ENCODE measurements around the gene SOX6. TPM values are rescaled to one million over a fixed set of nuclear protein-coding genes. Genes with fewer than 3 reads are reported as not detected.
A peak's percentile ranks its signal among the peaks of the same experiment; 100 is the strongest.

The SOX6 gene
- total RNA-seq, 2 donors from 2014 or later: 7.6 to 7.8 TPM

- no peak for DNase-seq
- intact Hi-C loops (cut with DNase I, micrococcal nuclease): no loop called here
- no peak for ATAC-seq
Measured at GRCh38 chr11:16127732-16128131, 228.6 kb downstream of the SOX6 start.

DNA sequence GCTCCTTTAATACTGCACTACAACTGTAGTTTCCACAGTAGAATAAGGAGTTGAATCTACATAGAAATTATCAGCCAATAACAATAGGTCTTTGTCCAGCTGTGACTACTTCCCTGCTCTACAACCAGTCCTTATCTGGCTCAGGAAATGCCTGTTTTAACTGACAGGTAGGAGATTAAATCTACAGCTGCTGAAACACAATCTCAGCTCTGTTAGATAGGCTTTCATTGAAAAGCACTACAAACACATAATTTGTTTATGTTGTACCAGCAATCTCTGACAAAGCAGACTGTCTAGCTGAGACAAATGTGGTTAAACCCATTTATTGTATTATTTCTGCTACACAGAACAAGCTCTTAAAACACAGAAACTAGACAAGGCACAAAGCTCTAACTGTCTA lies 230.0 kb downstream of the SOX6 start:
- DNase-seq (no peak), ATAC-seq (peak; percentile 84)
- intact Hi-C loops (cut with DNase I, micrococcal nuclease): no loop called here

DNA sequence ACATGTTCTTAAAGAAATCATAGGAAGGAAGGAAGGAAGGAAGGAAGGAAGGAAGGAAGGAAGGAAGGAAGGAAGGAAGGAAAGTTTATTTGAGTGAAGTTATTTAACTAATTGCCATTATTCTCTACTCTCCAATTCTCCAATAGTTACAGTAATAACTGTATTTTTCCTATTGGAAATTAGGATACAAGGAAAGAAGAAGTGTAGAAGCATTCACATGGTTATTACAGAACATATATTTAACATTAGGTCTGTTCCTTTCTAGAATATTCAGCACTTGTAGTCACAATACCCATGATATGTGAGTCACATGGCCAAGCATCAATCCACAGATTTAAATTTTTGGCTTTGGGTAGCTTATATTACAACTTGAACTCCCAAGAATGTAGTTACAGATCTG lies 230.6 kb downstream of the SOX6 start:
- intact Hi-C loops (cut with DNase I, micrococcal nuclease): no loop called here
- ATAC-seq: no peak

GRCh38 chr11:16124390-16124789 lies 232.0 kb downstream of the SOX6 start:
- intact Hi-C loops (cut with DNase I, micrococcal nuclease): no loop called here
- ATAC-seq: no peak

More for the DNA sequence above, 230.6 kb downstream of the SOX6 start:
- no peak for DNase-seq

GRCh38 chr11:16121853-16122252 lies 234.5 kb downstream of the SOX6 start:
- DNase-seq: no peak
- intact Hi-C loops (cut with DNase I, micrococcal nuclease): no loop called here
- ATAC-seq: no peak

More at GRCh38 chr11:16124390-16124789, 232.0 kb downstream of the SOX6 start:
- DNase-seq: no peak

DNA sequence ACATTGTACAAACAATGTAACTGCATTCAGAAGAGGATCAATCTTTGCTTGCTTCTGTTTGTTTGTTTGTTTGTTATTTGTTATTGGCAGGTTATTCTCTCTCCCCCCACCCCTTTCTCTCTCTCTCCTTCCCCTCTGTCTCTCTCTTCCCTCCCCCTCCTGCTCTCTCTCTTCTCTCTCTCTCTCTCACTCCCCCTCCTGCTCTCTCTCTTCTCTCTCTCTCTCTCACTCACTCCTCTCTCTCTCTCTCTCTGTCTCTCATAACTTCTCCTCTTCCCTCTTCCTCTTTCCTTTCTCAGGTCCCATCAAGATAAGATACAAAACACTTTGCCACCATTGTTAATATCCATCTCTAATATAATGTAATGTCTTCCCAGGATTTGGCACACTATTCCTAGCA lies 236.3 kb downstream of the SOX6 start:
- ATAC-seq: no peak
- intact Hi-C loops (cut with DNase I, micrococcal nuclease): no loop called here

DNA sequence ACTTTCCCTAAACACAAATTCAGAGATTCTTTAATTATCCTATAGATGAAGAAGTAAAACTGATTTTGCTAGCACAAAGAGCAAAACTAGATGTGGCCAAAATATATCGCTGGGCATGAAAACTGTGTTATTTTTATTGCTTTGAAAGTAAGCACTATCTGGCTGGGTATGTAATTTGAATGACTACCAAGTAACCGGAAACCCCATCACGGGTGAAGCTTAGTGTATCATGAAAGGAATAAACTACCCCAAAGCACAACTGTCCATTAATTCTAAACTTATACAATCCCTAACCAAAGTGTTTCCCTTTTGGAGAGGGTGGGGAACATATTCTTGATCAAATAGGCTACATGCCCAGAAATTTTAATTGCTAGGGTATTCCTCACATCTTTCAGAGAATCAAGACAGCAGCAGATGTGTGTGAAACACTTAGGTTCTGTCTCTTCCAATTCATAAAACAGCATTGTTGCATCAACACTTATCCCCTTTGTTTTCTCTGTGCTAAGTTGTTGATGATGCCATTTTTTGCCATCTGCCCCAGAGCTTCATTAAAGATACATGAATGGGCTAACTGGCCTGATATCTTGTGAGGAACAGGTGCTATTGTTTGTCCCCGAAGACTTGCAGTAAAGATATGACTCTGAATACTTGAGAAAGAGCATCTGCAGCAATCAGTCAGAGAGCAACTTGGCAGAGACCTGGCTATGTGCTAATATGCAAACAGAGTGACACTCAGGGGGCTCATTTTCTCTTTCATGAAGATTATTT lies 238.2 kb downstream of the SOX6 start:
- no peak for DNase-seq

More for the DNA sequence above, 236.3 kb downstream of the SOX6 start:
- no peak for DNase-seq

GRCh38 chr11:16114978-16115871 lies 241.1 kb downstream of the SOX6 start:
- DNase-seq (no peak), ATAC-seq (no peak)
- intact Hi-C loops (cut with DNase I, micrococcal nuclease): no loop called here

More for the DNA sequence above, 238.2 kb downstream of the SOX6 start:
- intact Hi-C loops (cut with DNase I, micrococcal nuclease): no loop called here
- no peak for ATAC-seq

- ATAC-seq: no peak
- no peak for DNase-seq
- intact Hi-C loops (cut with DNase I, micrococcal nuclease): no loop called here
Measured at GRCh38 chr11:16114431-16114830, 241.9 kb downstream of the SOX6 start.

GRCh38 chr11:16111690-16112089 lies 244.7 kb downstream of the SOX6 start:
- intact Hi-C loops (cut with DNase I, micrococcal nuclease): no loop called here
- ATAC-seq: no peak
- DNase-seq: no peak

DNA sequence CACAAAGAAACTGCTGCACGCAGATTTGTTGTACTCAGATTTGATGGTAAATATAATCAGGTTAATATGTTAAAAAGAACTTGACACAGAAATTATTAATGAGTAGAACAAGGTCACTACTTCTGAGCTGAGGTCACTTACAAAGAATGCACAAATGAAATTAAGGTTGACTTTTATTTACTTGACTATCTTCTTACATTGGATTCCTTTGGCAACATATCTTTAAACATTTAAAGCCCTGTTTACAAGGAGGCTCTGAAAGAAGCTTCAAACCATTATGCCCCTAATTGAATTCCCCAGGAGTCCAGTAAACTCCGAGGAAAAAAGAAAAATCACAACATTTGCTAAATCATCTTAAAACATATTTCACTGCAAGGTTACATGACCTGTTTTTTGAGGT lies 245.5 kb downstream of the SOX6 start:
- no peak for DNase-seq
- ATAC-seq: no peak
- intact Hi-C loops (cut with DNase I, micrococcal nuclease): no loop called here

DNA sequence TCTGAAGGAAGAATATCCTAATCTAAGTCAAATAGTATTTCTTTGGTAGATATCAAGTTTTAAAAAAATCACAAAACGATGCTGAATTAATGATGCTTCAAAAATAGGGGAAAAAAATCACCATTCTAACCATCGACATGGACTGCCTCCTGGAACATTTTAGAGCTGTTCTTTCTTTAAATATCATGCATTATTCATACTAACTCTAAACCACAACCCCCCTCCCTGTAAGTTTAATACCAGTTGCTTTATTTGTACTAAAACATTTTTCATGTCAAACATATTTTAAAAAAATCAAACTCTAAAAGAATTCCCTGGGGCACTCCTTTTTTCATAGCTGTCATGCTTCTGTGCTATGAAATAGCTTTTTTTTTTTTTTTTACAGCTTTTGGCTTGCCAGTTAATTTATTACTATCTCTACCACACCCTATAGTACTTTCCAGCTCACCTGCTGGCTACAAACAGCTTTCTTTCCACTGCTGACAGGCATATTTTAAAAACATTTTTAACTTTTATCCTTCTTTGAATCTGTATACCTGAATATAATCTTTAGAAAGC lies 256.9 kb downstream of the SOX6 start:
- DNase-seq (no peak), ATAC-seq (peak; percentile 85)
- intact Hi-C loops (cut with DNase I, micrococcal nuclease): no loop called here

DNA sequence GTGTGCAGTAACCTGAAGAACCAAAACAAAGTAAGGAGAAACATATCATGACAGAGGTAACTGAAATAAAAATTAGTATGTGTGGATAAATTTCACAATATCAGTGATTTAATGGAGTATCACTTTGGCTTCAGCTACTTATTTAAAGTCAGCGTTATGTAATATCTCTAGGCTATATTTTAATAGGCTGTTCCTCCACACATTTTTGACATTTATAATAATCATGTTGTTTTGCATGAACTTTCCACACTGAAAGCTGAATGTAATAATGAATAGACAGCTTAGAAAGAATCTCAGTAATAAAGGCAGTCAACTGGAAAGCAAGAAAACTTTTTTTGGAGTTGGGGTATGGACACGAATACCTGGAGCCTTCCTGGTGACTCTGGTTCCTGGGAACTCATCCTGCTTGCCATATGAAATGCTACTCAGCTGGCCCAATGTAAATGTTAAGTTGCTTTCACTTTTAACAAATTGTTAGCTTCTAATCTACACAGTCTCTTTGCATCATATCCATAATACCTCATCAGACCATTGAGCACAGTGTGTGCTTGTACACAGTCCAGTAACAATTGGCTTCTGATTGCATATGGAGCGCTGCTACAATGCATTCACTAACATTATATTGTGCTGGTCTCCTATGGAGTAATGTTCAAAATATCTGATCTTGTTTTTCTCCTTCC lies 257.7 kb downstream of the SOX6 start:
- ATAC-seq: peak; percentile 62
- no peak for DNase-seq
- intact Hi-C loops (cut with DNase I, micrococcal nuclease): no loop called here

DNA sequence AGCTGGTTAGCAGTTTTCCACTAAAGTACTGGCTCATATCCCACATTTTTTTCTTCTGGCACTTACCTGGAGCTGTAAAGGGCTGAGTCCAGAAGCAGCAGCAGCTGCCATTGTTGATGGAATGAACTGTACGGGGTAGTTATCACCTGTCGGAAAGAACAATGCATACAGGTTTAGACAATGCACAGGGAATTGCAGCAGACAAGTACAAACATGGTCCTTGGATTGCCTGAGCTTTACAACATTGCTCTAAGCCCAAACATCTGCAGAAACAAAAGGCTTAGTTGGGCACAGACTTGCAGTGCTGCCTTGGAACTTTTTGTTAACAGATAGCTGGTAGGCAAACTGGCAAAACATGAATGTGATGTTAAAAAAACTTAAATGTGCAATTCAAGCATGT lies 258.8 kb downstream of the SOX6 start:
- intact Hi-C loops (cut with DNase I, micrococcal nuclease): no loop called here
- ATAC-seq (peak; percentile 86), DNase-seq (peak in 1 of 2 donors; percentile 27)

- intact Hi-C loops (cut with DNase I, micrococcal nuclease): no loop called here
- no peak for ATAC-seq
- no peak for DNase-seq
Measured at GRCh38 chr11:16096336-16096735, 260.0 kb downstream of the SOX6 start.

GRCh38 chr11:16095756-16096155 lies 260.6 kb downstream of the SOX6 start:
- no peak for ATAC-seq
- intact Hi-C loops (cut with DNase I, micrococcal nuclease): no loop called here
- DNase-seq: no peak

GRCh38 chr11:16093889-16094653 lies 262.3 kb downstream of the SOX6 start:
- intact Hi-C loops (cut with DNase I, micrococcal nuclease): no loop called here
- ATAC-seq (no peak), DNase-seq (no peak)

DNA sequence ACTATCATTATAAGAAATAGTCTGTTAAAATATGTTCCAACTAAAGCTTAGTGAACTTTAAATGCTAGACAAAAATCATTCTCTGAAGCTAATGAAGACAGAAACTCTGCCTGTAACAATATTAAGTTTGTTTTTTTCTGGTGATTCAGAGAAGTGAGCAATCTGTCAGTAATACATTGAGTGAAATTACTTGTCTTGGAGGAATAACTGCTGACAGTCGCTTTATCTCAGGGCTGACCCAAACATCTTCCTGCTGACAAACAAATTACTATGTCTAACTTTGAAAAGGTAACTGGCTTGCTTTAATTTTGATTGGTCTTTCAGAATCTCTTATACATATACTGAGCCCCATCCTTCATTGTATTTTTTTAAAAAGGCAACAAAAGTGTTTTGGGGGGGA lies 264.5 kb downstream of the SOX6 start:
- intact Hi-C loops (cut with DNase I, micrococcal nuclease): no loop called here
- no peak for ATAC-seq
- DNase-seq: no peak
